HepG2 (cell line): Measurements from ENCODE around the gene PRKG1. TPM values are rescaled to one million over a fixed set of nuclear protein-coding genes. Genes with fewer than 3 reads are reported as not detected.

Experiments
- ATAC-seq: fragments of 200-7000 bp; cut with Tn5 transposase; 3 replicates; pipeline ENCODE4 v1.9.1; 2020; ENCODE audit warnings: mild to moderate bottlenecking, moderate library complexity
- BruUV-seq: library from RNA; stranded (reverse); fragments of 400-500 nt; replicated peaks from 2 replicates; lab custom pipeline; 2021; lab: Mats Ljungman, UMichigan
- CTCF ChIA-PET: fragments of 300-600 bp; formaldehyde crosslinking; extraction: SDS; loops from one replicate; lab custom pipeline; 2021; ENCODE audit warnings: low total read pairs, inconsistent platforms, low intra/inter-chr PET ratio; lab: Yijun Ruan, JAX
- POLR2A ChIA-PET: fragments of 350-600 bp; sonication (Branson Sonifier 250); formaldehyde crosslinking; loops from one replicate; lab custom pipeline; 2020; ENCODE audit warnings: antibody characterized with exemption, inconsistent platforms; lab: Yijun Ruan, JAX
- DNase-seq: peaks from one replicate; pipeline ENCODE4 v3.0.0-alpha.2; 2015; ENCODE audit warnings: low spot score
- FAIRE-seq: peaks from 3 replicates; lab custom pipeline; 2011; peaks lifted over from hg19 to GRCh38; lab: Jason Lieb, UNC
- H2AFZ ChIP-seq: one replicate; pipeline ENCODE4 v1.6.1; 2011; ENCODE audit warnings: low read length, inconsistent platforms
- H3K27ac ChIP-seq: fragments of 300-600 bp; 3 replicates; pipeline ENCODE4 v1.8.0; 2011; ENCODE audit warnings: mixed run types, mild to moderate bottlenecking, mixed read lengths, low read length, inconsistent platforms; ENCODE audit not compliant: insufficient read depth; ENCODE audit errors: extremely low read length
- H3K27me3 ChIP-seq, 2 experiments: fragments of 200-600 bp in 1 of 2; 2 replicates in 1 of 2; 3 replicates in 1 of 2; pipeline versions ENCODE4 v1.6.0 to v1.8.0; 2011; ENCODE audit warnings: low read length in 2 of 2, mild to moderate bottlenecking in 2 of 2, moderate library complexity in 2 of 2, inconsistent platforms in 1 of 2; ENCODE audit not compliant: insufficient read depth in 2 of 2, control insufficient read depth in 1 of 2
- H3K36me3 ChIP-seq, 2 experiments: fragments of 200-600 bp in 1 of 2; replicated peaks in 1 of 2; 2 replicates in 1 of 2; 3 replicates in 1 of 2; pipeline versions ENCODE4 v1.5.1 to v1.8.0; 2011; ENCODE audit warnings: low read length in 2 of 2, inconsistent platforms in 1 of 2; ENCODE audit not compliant: insufficient read depth in 2 of 2, control insufficient read depth in 1 of 2
- H3K4me1 ChIP-seq: 2 replicates; pipeline ENCODE4 v1.5.1; 2012; ENCODE audit warnings: low read length, inconsistent platforms; ENCODE audit not compliant: insufficient read depth
- H3K4me2 ChIP-seq: 2 replicates; pipeline ENCODE4 v1.6.0; 2011; ENCODE audit warnings: low read depth, low read length, inconsistent platforms
- H3K4me3 ChIP-seq, 3 experiments: fragments of 200-600 bp in 1 of 3; sonication (generic), shearing (Covaris generic) in 1 of 3; replicated peaks in 1 of 3; 2 replicates each; pipeline ENCODE4 v1.5.1; 2011 to 2016; ENCODE audit warnings: low read length in 3 of 3, inconsistent platforms in 2 of 3, low read depth in 2 of 3, mild to moderate bottlenecking in 2 of 3, control low read depth in 1 of 3, mixed read lengths in 1 of 3; ENCODE audit not compliant: insufficient read depth in 1 of 3
- H3K79me2 ChIP-seq: one replicate; pipeline ENCODE4 v1.6.1; 2011; ENCODE audit warnings: low read length, inconsistent platforms; ENCODE audit not compliant: insufficient read depth
- H3K9ac ChIP-seq: 2 replicates; pipeline ENCODE4 v1.6.0; 2011; ENCODE audit warnings: mild to moderate bottlenecking, low read depth, low read length, inconsistent platforms; ENCODE audit not compliant: insufficient read depth
- H3K9me3 ChIP-seq: 2 replicates; pipeline ENCODE4 v1.5.1; 2012; ENCODE audit warnings: mild to moderate bottlenecking, low read length
- H4K20me1 ChIP-seq: 2 replicates; pipeline ENCODE4 v1.6.0; 2011; ENCODE audit warnings: inconsistent platforms, mild to moderate bottlenecking, low read length, moderate library complexity; ENCODE audit not compliant: insufficient read depth
- CREB1 ChIP-seq, 2 experiments: fragments of 450-650 bp in 1 of 2; IDR thresholded peaks; 2 replicates each; pipeline ENCODE4 v1.6.1; 2016 to 2017; ENCODE audit warnings: control low read depth in 1 of 2, mild to moderate bottlenecking in 1 of 2, missing compliant biosample characterization in 1 of 2, missing genetic modification characterization in 1 of 2
- CTCF ChIP-seq: sonication (generic); formaldehyde crosslinking; IDR thresholded peaks from 2 replicates; pipeline ENCODE4 v1.5.0; 2020; ENCODE audit warnings: mild to moderate bottlenecking, missing genetic modification reagents, moderate library complexity
- ELF3 ChIP-seq: IDR thresholded peaks from 2 replicates; pipeline ENCODE4 v1.6.1; 2016; ENCODE audit warnings: missing genetic modification reagents, missing compliant biosample characterization
- FOSL2 ChIP-seq: sonication (generic); formaldehyde crosslinking; IDR thresholded peaks from 2 replicates; pipeline ENCODE4 v1.4.0; 2020; ENCODE audit warnings: missing genetic modification reagents
- HMG20A ChIP-seq: IDR thresholded peaks from 2 replicates; pipeline ENCODE4 v1.6.1; 2016; ENCODE audit warnings: borderline replicate concordance
- MAFK ChIP-seq, 2 experiments: IDR thresholded peaks in 1 of 2; conservative IDR thresholded peaks in 1 of 2; 2 replicates each; pipeline ENCODE4 v1.6.1; 2011; ENCODE audit warnings: improper control_type of control experiment in 2 of 2, low read length in 2 of 2
- PRDM15 ChIP-seq: sonication (generic); formaldehyde crosslinking; IDR thresholded peaks from 2 replicates; pipeline ENCODE4 v1.4.0; 2020; ENCODE audit warnings: missing genetic modification reagents
- SAFB2 ChIP-seq: sonication (generic); formaldehyde crosslinking; IDR thresholded peaks from 2 replicates; pipeline ENCODE4 v1.5.1; 2020; ENCODE audit warnings: missing genetic modification reagents, low read depth, mild to moderate bottlenecking, borderline replicate concordance
- ZBTB21 ChIP-seq: sonication (generic); formaldehyde crosslinking; IDR thresholded peaks from 2 replicates; pipeline ENCODE4 v1.4.0; 2020; ENCODE audit warnings: missing genetic modification reagents
- ZBTB7B ChIP-seq: sonication (generic); formaldehyde crosslinking; IDR thresholded peaks from 2 replicates; pipeline ENCODE4 v1.4.0; 2020; ENCODE audit warnings: missing genetic modification reagents
- ZNF33B ChIP-seq: sonication (generic); formaldehyde crosslinking; IDR thresholded peaks from 2 replicates; pipeline ENCODE4 v1.5.1; 2020; ENCODE audit warnings: mild to moderate bottlenecking, missing genetic modification reagents
- WGBS: methylation state at CpG from one replicate; pipeline ENCODE4 v1.1.6; 2017; ENCODE audit warnings: low lambda C conversion rate; 5-methylcytosine and 5-hydroxymethylcytosine counted together
- in situ Hi-C: cut with HindIII; loops from 2 replicates; pipeline ENCODE4 v1.10.0; 2017; ENCODE audit warnings: low pct_unique_long_range_greater_than_20kb; ENCODE audit not compliant: extremely low pct_ligation_motif_present
- intact Hi-C: fragments of 100-400 bp; cut with micrococcal nuclease; formaldehyde crosslinking; loops from one replicate; pipeline ENCODE4 v1.10.0; 2022; ENCODE audit not compliant: unreplicated experiment
- polyA plus RNA-seq, 8 experiments: library from polyadenylated mRNA; depleted of rRNA in 3 of 8; stranded (reverse) in 7 of 8; unstranded in 1 of 8; fragments of >200 nt; fragmentation: Illumina TruSeq in 4 of 8; extraction: Trizol in 4 of 8; gene quantifications; 2 replicates each; pipeline versions ENCODE4 v1.2.1 to v1.2.3, GENCODE V29; 2011 to 2016; ENCODE audit warnings: low read depth in 4 of 8, missing spikeins in 1 of 8, mixed read lengths in 1 of 8; ENCODE audit not compliant: insufficient read depth in 1 of 8
- total RNA-seq, 5 experiments: library from RNA; depleted of rRNA; stranded (reverse); fragments of >200 nt; fragmentation: Illumina TruSeq; extraction: Trizol; gene quantifications; 2 replicates each; pipeline ENCODE4 v1.2.3, GENCODE V29; 2016; ENCODE audit warnings: low read depth in 1 of 5

PRKG1 gene
- total and polyA plus RNA-seq, 2 of the 13 experiments (the other 11 are each of a cell fraction or from before 2014, with no cell fraction given): 0.01 TPM; not detected in 1

- Histone ChIP-seq H3K4me2 (peak overlapping the region; percentile 59), H3K9ac (no peak overlapping the region), H3K27ac (peak overlapping the region; percentile 33), H4K20me1 (no peaks in the 10 kb centered on the region), H3K27me3 (no peaks in the 10 kb centered on the region), H3K9me3 (no peaks in the 10 kb centered on the region), H3K36me3 (no peaks in the 10 kb centered on the region), H3K79me2 (no peaks in the 10 kb centered on the region), H3K4me3 (peak overlapping the region in 2 of 3 experiments; percentile 11 to 29; a peak in 2 of 6 replicates), H2AFZ (peak overlapping the region; percentile 76), H3K4me1 (peaks cover 19% of the 10 kb centered on the region)
- WGBS: 5% methylated on average over 3 of the region's 3 CpGs
- no TSS peak for BruUV-seq
- in situ Hi-C loops (loop anchor here (25.0 kb wide), 2 partner anchors 826 to 1201 kb away; no protein-coding TSS in a partner anchor), intact Hi-C loops (loop anchor here (2.0 kb wide), 1 partner anchor 1213 kb away; no protein-coding TSS in a partner anchor)
- CTCF ChIA-PET: interaction anchor here (1.1 kb wide), 1 partner anchor 824 kb away, joined by 3 read pairs; no protein-coding TSS in a partner anchor
- peak; percentile 47 for DNase-seq
- peak; percentile 40; the same call in 1 of the 2 replicates for TF ChIP-seq HMG20A (CRISPR knock-in tag)
- TF ChIP-seq ZNF33B (CRISPR knock-in tag): no peak
- peak in 1 of 2 experiments; percentile 40; a peak in 1 of 4 replicates for TF ChIP-seq MAFK (conservative IDR thresholded peaks at IDR 0.05 in 1 of 2, IDR thresholded peaks at IDR 0.05 in 1 of 2; ENCODE audit: low read length in 2 of 2)
- TF ChIP-seq ZBTB7B (CRISPR knock-in tag): no peak
- TF ChIP-seq PRDM15 (CRISPR knock-in tag): peak; percentile 81
- TF ChIP-seq SAFB2: no peak
- peak; percentile 84 for TF ChIP-seq CREB1 (IDR thresholded peaks at IDR 0.05)
- no peak; the same call in 1 of the 2 replicates for TF ChIP-seq CREB1 (CRISPR knock-in tag; IDR thresholded peaks at IDR 0.05)
- TF ChIP-seq CTCF (CRISPR knock-in tag): no peak
- 0 out of 2 replicates have a peak, but pooled peaks have one; percentile 17 for TF ChIP-seq ELF3 (CRISPR knock-in tag)
- peak; percentile 63; the same call in 1 of the 2 replicates for TF ChIP-seq ZBTB21 (CRISPR knock-in tag)
- TF ChIP-seq FOSL2 (CRISPR knock-in tag): peak; percentile 53
- ATAC-seq: peak; percentile 85
- POLR2A ChIA-PET: no interaction called here
- no peak for FAIRE-seq
Observed at GRCh38 chr10:52213321-52213752, 1139.0 kb downstream of the PRKG1 start.
